ENCODE measurements around the gene CDCA3.
A peak's percentile ranks its signal among the peaks of the same experiment; 100 is the strongest.
"Not testable (repeated sequence)": the region's sequence is repeated elsewhere in the genome, so short reads cannot be mapped to it uniquely, and the experiment has no call there.

CDCA3 gene

GRCh38 chr12:6872073-6873048 is 21.3 kb upstream of the CDCA3 start:
- peak; percentile 74 for DNase-seq

- no peak for DNase-seq
Measured at GRCh38 chr12:6871052-6871957, 20.2 kb upstream of the CDCA3 start.

GRCh38 chr12:6870304-6870703 is 19.2 kb upstream of the CDCA3 start:
- not testable (repeated sequence) for DNase-seq

GRCh38 chr12:6869049-6870021 is 18.2 kb upstream of the CDCA3 start:
- DNase-seq = peak; percentile 78

GRCh38 chr12:6868211-6869048 is 17.3 kb upstream of the CDCA3 start:
- DNase-seq = peak; percentile 44

- DNase-seq = peak; percentile 82
Measured at GRCh38 chr12:6867413-6868210, 16.5 kb upstream of the CDCA3 start, which contains the start of gene TPI1. TSS of gene TPI1 (plus strand) at chr12:6867531. CDS start at chr12:6867567, 36 bp downstream.

GRCh38 chr12:6866920-6867412 is 15.9 kb upstream of the CDCA3 start:
- no peak for DNase-seq

GRCh38 chr12:6866163-6866919 is 15.3 kb upstream of the CDCA3 start:
- no peak for DNase-seq

GRCh38 chr12:6865307-6865706 is 14.2 kb upstream of the CDCA3 start:
- not testable (repeated sequence) for DNase-seq

- no peak for DNase-seq
Measured at GRCh38 chr12:6863586-6864321, 12.7 kb upstream of the CDCA3 start.

- DNase-seq = no peak
Measured at GRCh38 chr12:6863033-6863432, 11.9 kb upstream of the CDCA3 start.

GRCh38 chr12:6861391-6861790 is 10.3 kb upstream of the CDCA3 start:
- no peak for DNase-seq

GRCh38 chr12:6860942-6861341 is 9.9 kb upstream of the CDCA3 start:
- no peak for DNase-seq

GRCh38 chr12:6860116-6860515 is 9.0 kb upstream of the CDCA3 start:
- no peak for DNase-seq

- no peak for DNase-seq
Measured at GRCh38 chr12:6858799-6859198, 7.7 kb upstream of the CDCA3 start.

GRCh38 chr12:6855322-6855721 is 4.2 kb upstream of the CDCA3 start:
- no peak for DNase-seq

GRCh38 chr12:6854036-6854435 is 3.0 kb upstream of the CDCA3 start:
- DNase-seq = no peak

- no peak for DNase-seq
Measured at GRCh38 chr12:6853626-6854025, 2.5 kb upstream of the CDCA3 start.
